Activated CD4-positive, alpha-beta T cell treated with anti-CD3 and anti-CD28 coated beads for 36 hours (primary cell): ENCODE results near the gene LMLN. TPM values are rescaled to one million over a fixed set of nuclear protein-coding genes. Genes with fewer than 3 reads are reported as not detected.
"Not testable (repeated sequence)": the region's sequence is repeated elsewhere in the genome, so short reads cannot be mapped to it uniquely, and the experiment has no call there.

Source experiments
- ATAC-seq: fragments of 200-7000 bp; cut with Tn5 transposase; one replicate; pipeline ENCODE4 v1.10.0; 2021; ENCODE audit warnings: mild to moderate bottlenecking, moderate library complexity
- CTCF ChIA-PET: fragments of 350-600 bp; sonication (Branson Sonifier 250); formaldehyde crosslinking; loops from one replicate; lab custom pipeline; 2021; ENCODE audit warnings: antibody characterized with exemption; lab: Charles Lee
- POLR2A ChIA-PET: fragments of 350-600 bp; sonication (Branson Sonifier 250); formaldehyde crosslinking; loops from one replicate; lab custom pipeline; 2021; ENCODE audit warnings: antibody characterized with exemption, inconsistent platforms; lab: Charles Lee
- DNase-seq: peaks from one replicate; pipeline ENCODE4 v3.0.0-alpha.2; 2020
- H3K27ac Mint-ChIP-seq: one replicate; pipeline ENCODE4 v1.8.0; 2021; ENCODE audit warnings: mixed read lengths
- H3K27me3 Mint-ChIP-seq: one replicate; pipeline ENCODE4 v1.8.0; 2021; ENCODE audit warnings: mixed read lengths
- H3K36me3 Mint-ChIP-seq: one replicate; pipeline ENCODE4 v1.8.0; 2021; ENCODE audit warnings: low read depth, mixed read lengths
- H3K4me1 Mint-ChIP-seq: one replicate; pipeline ENCODE4 v1.8.0; 2021; ENCODE audit warnings: mixed read lengths
- H3K4me3 Mint-ChIP-seq: one replicate; pipeline ENCODE4 v1.8.0; 2021; ENCODE audit warnings: mild to moderate bottlenecking, moderate library complexity, mixed read lengths
- H3K9me3 Mint-ChIP-seq: one replicate; pipeline ENCODE4 v1.8.0; 2021; ENCODE audit warnings: low read depth, mixed read lengths
- intact Hi-C, 2 experiments: fragments of 100-400 bp; cut with DNase I in 1 of 2; cut with micrococcal nuclease in 1 of 2; formaldehyde crosslinking; loops; one replicate each; pipeline versions ENCODE4 v1.14.2 to v1.15.1; 2022 to 2024; cut with DNase I, micrococcal nuclease
- total RNA-seq, 2 experiments: library from RNA; stranded (reverse); gene quantifications; one replicate each; pipeline ENCODE4 v1.2.3, GENCODE V29; 2021

The LMLN gene
- total RNA-seq, 2 experiments from 2014 or later = 4.3 to 7.7 TPM

GRCh38 chr3:198027045-198027798, 67.2 kb downstream of the LMLN start:
- no peaks in the 10 kb centered on the region for H3K9me3 Mint-ChIP-seq
- no peaks in the 10 kb centered on the region for H3K27me3 Mint-ChIP-seq
- CTCF ChIA-PET = no interaction called here
- no peaks in the 10 kb centered on the region for H3K4me1 Mint-ChIP-seq
- DNase-seq = no peak
- intact Hi-C loops = no loop called here
- POLR2A ChIA-PET = no interaction called here
- no peak for ATAC-seq
- H3K27ac Mint-ChIP-seq = no peak overlapping the region
- H3K36me3 Mint-ChIP-seq = peaks cover 15% of the 10 kb centered on the region
- H3K4me3 Mint-ChIP-seq = no peak overlapping the region

DNA sequence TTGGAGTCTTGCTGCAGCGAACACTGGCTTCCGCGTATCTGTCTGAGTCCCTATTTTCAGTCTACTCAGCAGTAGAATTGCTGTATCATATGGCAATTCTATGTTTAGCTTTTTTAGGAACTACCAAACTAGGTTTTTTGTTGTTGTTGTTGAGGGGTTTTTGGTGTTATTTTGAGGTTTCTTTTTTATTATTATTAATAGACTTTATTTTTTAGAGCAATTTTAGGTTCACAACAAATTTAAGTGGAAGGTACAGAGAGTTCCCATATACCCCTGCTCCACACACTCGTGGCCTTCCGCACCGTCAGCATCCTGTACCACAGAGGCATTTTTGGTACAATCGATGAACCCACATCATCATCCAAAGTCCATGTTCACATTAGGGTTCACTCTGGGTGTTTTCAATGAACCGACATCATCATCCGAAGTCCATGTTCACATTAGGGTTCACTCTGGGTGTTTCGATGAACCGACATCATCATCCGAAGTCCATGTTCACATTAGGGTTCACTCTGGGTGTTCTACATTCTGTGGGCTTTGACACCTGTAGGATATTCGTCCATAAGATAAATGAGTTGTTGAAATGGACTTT, 67.9 kb downstream of the LMLN start:
- DNase-seq = no peak
- Mint-ChIP-seq H3K36me3 (peaks cover 16% of the 10 kb centered on the region), H3K27ac (no peak overlapping the region), H3K9me3 (no peaks in the 10 kb centered on the region), H3K4me1 (no peaks in the 10 kb centered on the region), H3K4me3 (no peak overlapping the region), H3K27me3 (no peaks in the 10 kb centered on the region)
- ATAC-seq = no peak
- intact Hi-C loops = no loop called here
- CTCF ChIA-PET = no interaction called here
- POLR2A ChIA-PET = no interaction called here

DNA sequence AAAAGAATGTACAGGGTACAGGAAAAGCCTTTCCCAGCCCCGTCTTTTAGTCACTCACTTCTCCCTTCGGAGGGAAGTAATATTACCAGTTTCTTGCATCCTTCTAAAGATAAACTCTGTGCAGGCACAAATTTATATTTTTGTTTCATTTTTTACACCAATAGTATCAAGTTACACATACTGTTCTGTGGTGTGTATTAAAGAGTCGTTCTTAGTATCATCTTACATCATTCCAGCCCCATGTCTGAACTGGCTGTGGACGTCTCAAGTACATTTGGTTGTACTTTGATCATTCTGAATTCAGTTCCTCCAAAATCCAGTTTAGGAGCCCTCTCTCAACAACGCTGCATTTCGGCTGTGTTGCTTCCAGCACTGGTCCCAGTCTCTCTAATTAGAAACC, 68.7 kb downstream of the LMLN start:
- no peaks in the 10 kb centered on the region for H3K4me1 Mint-ChIP-seq
- H3K9me3 Mint-ChIP-seq = no peaks in the 10 kb centered on the region
- ATAC-seq = no peak
- no peak overlapping the region for H3K27ac Mint-ChIP-seq
- intact Hi-C loops = no loop called here
- POLR2A ChIA-PET = no interaction called here
- no peak overlapping the region for H3K4me3 Mint-ChIP-seq
- no peaks in the 10 kb centered on the region for H3K27me3 Mint-ChIP-seq
- H3K36me3 Mint-ChIP-seq = peaks cover 17% of the 10 kb centered on the region
- DNase-seq = no peak
- CTCF ChIA-PET = no interaction called here

- H3K4me3 Mint-ChIP-seq = no peak overlapping the region
- DNase-seq (no peak), ATAC-seq (no peak)
- H3K4me1 Mint-ChIP-seq = no peaks in the 10 kb centered on the region
- CTCF ChIA-PET = no interaction called here
- no peak overlapping the region for H3K27ac Mint-ChIP-seq
- intact Hi-C loops = no loop called here
- POLR2A ChIA-PET = no interaction called here
- no peaks in the 10 kb centered on the region for H3K9me3 Mint-ChIP-seq
- no peaks in the 10 kb centered on the region for H3K27me3 Mint-ChIP-seq
- peaks cover 17% of the 10 kb centered on the region for H3K36me3 Mint-ChIP-seq
Measured at GRCh38 chr3:198030125-198030524, 70.1 kb downstream of the LMLN start.

DNA sequence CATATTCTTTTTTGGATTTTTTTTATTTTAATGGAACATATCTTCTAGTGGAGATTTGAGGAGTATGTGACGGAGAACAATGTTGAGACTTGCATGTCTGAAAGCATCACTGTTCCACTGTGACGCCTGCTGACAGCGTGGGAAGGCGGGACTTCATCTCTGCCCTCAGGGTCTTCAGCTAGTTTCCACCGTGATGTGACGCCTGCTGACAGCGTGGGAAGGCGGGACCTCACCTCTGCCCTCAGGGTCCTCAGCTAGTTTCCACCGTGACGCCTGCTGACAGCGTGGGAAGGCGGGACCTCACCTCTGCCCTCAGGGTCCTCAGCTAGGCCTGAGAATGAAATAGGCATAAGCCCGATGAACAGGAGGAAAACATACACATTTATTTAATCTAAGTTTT, 70.7 kb downstream of the LMLN start:
- no peak overlapping the region for H3K27ac Mint-ChIP-seq
- CTCF ChIA-PET = no interaction called here
- H3K4me1 Mint-ChIP-seq = no peaks in the 10 kb centered on the region
- no peak for ATAC-seq
- no peaks in the 10 kb centered on the region for H3K27me3 Mint-ChIP-seq
- peaks cover 17% of the 10 kb centered on the region for H3K36me3 Mint-ChIP-seq
- no peaks in the 10 kb centered on the region for H3K9me3 Mint-ChIP-seq
- no peak for DNase-seq
- POLR2A ChIA-PET = no interaction called here
- no peak overlapping the region for H3K4me3 Mint-ChIP-seq
- intact Hi-C loops = no loop called here

GRCh38 chr3:198032039-198032936, 72.3 kb downstream of the LMLN start:
- ChIA-PET POLR2A (interaction anchor here (0.6 kb wide), 1 partner anchor 1162 kb away, joined by 3 read pairs; no protein-coding TSS in a partner anchor), CTCF (no interaction called here)
- ATAC-seq (no peak), DNase-seq (no peak)
- Mint-ChIP-seq H3K36me3 (peaks cover 14% of the 10 kb centered on the region), H3K9me3 (no peaks in the 10 kb centered on the region), H3K27ac (no peak overlapping the region), H3K27me3 (no peaks in the 10 kb centered on the region), H3K4me1 (no peaks in the 10 kb centered on the region), H3K4me3 (no peak overlapping the region)
- intact Hi-C loops = no loop called here

DNA sequence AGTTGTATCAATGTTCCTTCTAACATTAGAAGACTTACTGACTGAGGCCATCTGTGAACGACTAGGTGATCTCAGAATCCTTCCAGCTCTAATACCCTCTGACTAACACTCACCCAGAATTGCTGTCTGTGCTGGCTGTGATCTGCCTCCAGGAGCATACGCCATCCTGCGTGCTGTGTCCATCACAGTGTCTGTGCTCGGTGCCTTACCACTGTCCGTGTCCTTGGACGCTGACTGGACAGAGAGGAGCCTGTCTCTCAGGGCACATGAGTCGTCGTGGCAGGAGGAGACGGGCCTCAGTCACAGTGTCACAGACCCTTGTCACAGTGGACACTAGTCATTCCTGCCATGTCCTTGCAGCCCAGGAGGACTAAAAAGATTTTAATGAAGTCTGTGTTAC, 83.1 kb downstream of the LMLN start:
- ChIA-PET POLR2A (no interaction called here), CTCF (interaction anchor here (1.1 kb wide), 1 partner anchor 22 kb away, joined by 3 read pairs; no protein-coding TSS in a partner anchor)
- peaks cover 11% of the 10 kb centered on the region for H3K36me3 Mint-ChIP-seq
- H3K27ac Mint-ChIP-seq = no peak overlapping the region
- DNase-seq (no peak), ATAC-seq (no peak)
- intact Hi-C loops = no loop called here
- no peaks in the 10 kb centered on the region for H3K4me1 Mint-ChIP-seq
- no peaks in the 10 kb centered on the region for H3K9me3 Mint-ChIP-seq
- no peak overlapping the region for H3K4me3 Mint-ChIP-seq
- H3K27me3 Mint-ChIP-seq = no peaks in the 10 kb centered on the region

DNA sequence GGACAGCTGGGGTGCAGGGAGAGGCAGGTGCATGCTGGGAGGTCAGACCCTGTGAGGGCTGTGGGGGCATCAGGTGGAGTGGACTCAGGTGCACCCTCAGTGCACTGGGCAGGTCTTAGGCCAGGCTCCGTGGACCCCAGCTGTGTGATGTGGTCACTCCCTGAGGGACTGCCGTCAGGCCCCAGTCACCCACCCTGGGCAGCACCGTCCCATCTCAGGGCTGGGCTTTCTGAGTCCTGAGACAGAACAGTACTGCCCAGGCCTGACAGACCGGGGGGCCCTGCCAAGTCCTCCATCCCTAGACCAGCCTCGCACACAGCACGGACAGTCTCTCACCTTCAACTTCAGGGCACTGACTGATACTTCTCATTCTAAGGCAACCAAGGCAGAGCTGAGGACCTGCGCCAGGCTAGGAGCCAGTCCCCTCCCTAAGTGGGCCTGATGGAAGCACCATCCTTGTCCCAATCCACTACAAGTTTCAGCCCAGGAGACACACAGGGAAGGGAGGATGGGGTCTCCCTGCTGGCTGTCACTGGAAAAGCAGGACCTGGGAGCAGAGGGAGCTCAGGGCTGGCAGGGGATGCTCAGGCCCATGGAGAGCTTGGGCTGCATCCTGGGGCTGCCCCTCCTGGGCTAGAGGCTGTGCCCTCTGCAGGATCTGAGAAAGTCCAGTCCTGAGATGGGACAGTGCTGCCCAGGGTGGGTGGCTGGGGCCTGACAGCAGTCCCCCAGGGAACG, 86.3 kb downstream of the LMLN start:
- H3K4me1 Mint-ChIP-seq = no peaks in the 10 kb centered on the region
- H3K4me3 Mint-ChIP-seq = no peak overlapping the region
- H3K27me3 Mint-ChIP-seq = peaks cover 2% of the 10 kb centered on the region
- H3K9me3 Mint-ChIP-seq = peaks cover under 1% of the 10 kb centered on the region
- DNase-seq (no peak), ATAC-seq (no peak)
- ChIA-PET CTCF (no interaction called here), POLR2A (interaction anchor here (0.6 kb wide), 1 partner anchor 19 kb away, joined by 4 read pairs; no protein-coding TSS in a partner anchor)
- no peaks in the 10 kb centered on the region for H3K36me3 Mint-ChIP-seq
- intact Hi-C loops = loop anchor here in 1 of 2 experiments (5.0 kb wide), 1 partner anchor 36 kb away; no protein-coding TSS in a partner anchor
- no peak overlapping the region for H3K27ac Mint-ChIP-seq

- Mint-ChIP-seq H3K4me3 (no peak overlapping the region), H3K9me3 (peaks cover 3% of the 10 kb centered on the region), H3K4me1 (no peaks in the 10 kb centered on the region), H3K27ac (no peak overlapping the region), H3K27me3 (peaks cover 5% of the 10 kb centered on the region), H3K36me3 (no peaks in the 10 kb centered on the region)
- no peak for DNase-seq
- POLR2A ChIA-PET = no interaction called here
- intact Hi-C loops = loop anchor here in 1 of 2 experiments (5.0 kb wide), 1 partner anchor 34 kb away; no protein-coding TSS in a partner anchor
- CTCF ChIA-PET = interaction anchor here (2.9 kb wide), 1 partner anchor 33 kb away, joined by 13 read pairs; no protein-coding TSS in a partner anchor
- ATAC-seq = no peak
Measured at GRCh38 chr3:198048445-198048844, 88.4 kb downstream of the LMLN start.

DNA sequence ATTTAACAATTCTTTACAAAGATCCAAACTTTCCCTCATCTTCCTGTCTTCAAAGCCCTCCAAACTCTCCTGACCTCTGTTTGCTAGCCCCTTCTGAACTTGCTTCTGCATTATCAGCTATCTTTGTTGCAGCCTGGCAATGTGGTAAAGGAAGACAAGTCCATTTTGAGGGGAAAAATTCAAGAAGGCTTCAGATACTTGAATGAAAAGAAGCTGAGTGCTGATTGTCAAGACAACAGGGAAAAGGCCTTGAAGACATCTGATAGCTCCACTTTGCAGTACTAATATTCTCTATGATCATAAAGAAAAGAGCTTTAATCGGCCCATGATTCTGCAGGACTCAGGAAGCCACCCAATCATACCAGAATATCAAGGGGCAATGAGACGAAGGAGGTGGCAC, 91.8 kb downstream of the LMLN start:
- H3K4me1 Mint-ChIP-seq = no peaks in the 10 kb centered on the region
- DNase-seq = no peak
- peaks cover 8% of the 10 kb centered on the region for H3K27me3 Mint-ChIP-seq
- no peak overlapping the region for H3K27ac Mint-ChIP-seq
- CTCF ChIA-PET = interaction anchor here (0.7 to 3.7 kb wide), 3 partner anchors 9 to 20 kb away, joined by 3 to 25 read pairs (median 3); no protein-coding TSS in a partner anchor
- H3K9me3 Mint-ChIP-seq = peaks cover 3% of the 10 kb centered on the region
- intact Hi-C loops = no loop called here
- no peaks in the 10 kb centered on the region for H3K36me3 Mint-ChIP-seq
- ATAC-seq = no peak
- POLR2A ChIA-PET = no interaction called here
- no peak overlapping the region for H3K4me3 Mint-ChIP-seq

DNA sequence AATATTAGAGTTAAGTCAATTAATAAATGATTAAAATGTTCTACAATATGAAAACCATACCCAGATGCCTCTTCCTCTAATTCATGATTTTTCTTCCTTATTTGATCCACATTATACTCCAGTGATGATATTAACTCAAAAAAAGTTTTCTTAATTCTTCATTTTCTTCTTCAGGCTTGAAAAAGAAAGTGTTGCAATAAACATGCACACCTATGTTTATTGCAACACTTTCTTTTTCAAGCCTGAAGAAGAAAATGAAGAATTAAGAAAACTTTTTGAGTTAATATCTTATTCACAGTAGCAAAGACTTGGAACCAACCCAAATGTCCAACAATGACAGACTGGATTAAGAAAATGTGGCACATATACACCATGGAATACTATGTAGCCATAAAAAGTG, 93.4 kb downstream of the LMLN start:
- intact Hi-C loops, H3K4me3 Mint-ChIP-seq, ATAC-seq, H3K4me1 Mint-ChIP-seq, H3K27ac Mint-ChIP-seq, DNase-seq, CTCF ChIA-PET, H3K9me3 Mint-ChIP-seq, POLR2A ChIA-PET, H3K36me3 Mint-ChIP-seq: not testable (repeated sequence)
- H3K27me3 Mint-ChIP-seq = peaks cover 15% of the 10 kb centered on the region
